GM12878 (cell line): ENCODE measurements around the gene PCED1B. TPM values are rescaled to one million over a fixed set of nuclear protein-coding genes. Genes with fewer than 3 reads are reported as not detected.

Source experiments
- ASH2L ChIP-seq: fragments of 300-600, 200-600 bp; sonication (generic); IDR thresholded peaks from 2 replicates; pipeline ENCODE4 v1.6.1; 2017; ENCODE audit warnings: low read depth, mild to moderate bottlenecking, borderline replicate concordance
- BCL11A ChIP-seq: IDR thresholded peaks from 2 replicates; pipeline ENCODE4 v1.6.1; 2011; ENCODE audit warnings: low read depth, low read length
- BHLHE40 ChIP-seq, 2 experiments: fragments of 450-650 bp in 1 of 2; IDR thresholded peaks; 2 replicates each; pipeline ENCODE4 v1.6.1; 2011 to 2017; ENCODE audit warnings: low read depth in 2 of 2, borderline replicate concordance in 1 of 2, improper control_type of control experiment in 1 of 2, low read length in 1 of 2, mild to moderate bottlenecking in 1 of 2
- CBFB ChIP-seq: IDR thresholded peaks from 2 replicates; pipeline ENCODE4 v1.6.1; 2016; ENCODE audit warnings: antibody characterized with exemption, low read depth
- CEBPB ChIP-seq, 2 experiments: fragments of 150-350 bp in 1 of 2; IDR thresholded peaks; 2 replicates each; pipeline ENCODE4 v1.6.1; 2012 to 2014; ENCODE audit warnings: low read depth in 2 of 2, low read length in 2 of 2, borderline replicate concordance in 1 of 2, inconsistent platforms in 1 of 2
- CHD2 ChIP-seq: IDR thresholded peaks from 2 replicates; pipeline ENCODE4 v1.6.1; 2011; ENCODE audit warnings: low read depth, low read length, improper control_type of control experiment, borderline replicate concordance
- EGR1 ChIP-seq, 2 experiments: IDR thresholded peaks; 1 replicate in 1 of 2; 2 replicates in 1 of 2; pipeline ENCODE4 v1.6.1; 2011 to 2012; ENCODE audit warnings: low read depth in 2 of 2, low read length in 2 of 2, borderline replicate concordance in 1 of 2, mild to moderate bottlenecking in 1 of 2, moderate library complexity in 1 of 2
- EZH2 ChIP-seq: IDR thresholded peaks from 2 replicates; pipeline ENCODE4 v1.6.1; 2012; ENCODE audit warnings: low read depth, mild to moderate bottlenecking, control low read depth, inconsistent platforms, low read length, borderline replicate concordance; ENCODE audit not compliant: control insufficient read depth
- HSF1 ChIP-seq: fragments of 150-350 bp; IDR thresholded peaks from 2 replicates; pipeline ENCODE4 v1.6.1; 2014; ENCODE audit warnings: mild to moderate bottlenecking, low read depth, low read length
- IKZF2 ChIP-seq, 2 experiments: fragments of 450-650 bp; IDR thresholded peaks; 2 replicates each; pipeline ENCODE4 v1.6.1; 2017; ENCODE audit warnings: mild to moderate bottlenecking in 2 of 2, moderate library complexity in 2 of 2
- IRF4 ChIP-seq: IDR thresholded peaks from 2 replicates; pipeline ENCODE4 v1.6.1; 2011; ENCODE audit warnings: low read depth, low read length
- JUNB ChIP-seq: IDR thresholded peaks from 2 replicates; pipeline ENCODE4 v1.6.1; 2016; ENCODE audit warnings: antibody characterized with exemption, mild to moderate bottlenecking
- JUND ChIP-seq: IDR thresholded peaks from 2 replicates; pipeline ENCODE4 v1.6.1; 2012; ENCODE audit warnings: low read depth, mild to moderate bottlenecking, low read length, improper control_type of control experiment, moderate library complexity
- KDM1A ChIP-seq: fragments of 200-600 bp; sonication (generic); IDR thresholded peaks from 2 replicates; pipeline ENCODE4 v1.6.1; 2016; ENCODE audit warnings: borderline replicate concordance
- MTA3 ChIP-seq: IDR thresholded peaks from 2 replicates; pipeline ENCODE4 v1.6.1; 2012; ENCODE audit warnings: low read length, inconsistent platforms, borderline replicate concordance
- NFYB ChIP-seq: IDR thresholded peaks from 2 replicates; pipeline ENCODE4 v1.6.1; 2011; ENCODE audit warnings: low read depth, mild to moderate bottlenecking, low read length, improper control_type of control experiment, moderate library complexity; ENCODE audit not compliant: insufficient read depth
- NR2C2 ChIP-seq: IDR thresholded peaks from 2 replicates; pipeline ENCODE4 v1.6.1; 2011; ENCODE audit warnings: borderline replicate concordance, low read depth; ENCODE audit not compliant: control insufficient read depth, insufficient read length
- PAX8 ChIP-seq: fragments of 450-650 bp; IDR thresholded peaks from 2 replicates; pipeline ENCODE4 v1.6.1; 2017; ENCODE audit warnings: mild to moderate bottlenecking, moderate library complexity
- POU2F2 ChIP-seq: IDR thresholded peaks from 3 replicates; pipeline ENCODE4 v1.6.1; 2011; ENCODE audit warnings: low read depth, mild to moderate bottlenecking, low read length, borderline replicate concordance
- RBBP5 ChIP-seq: fragments of 200-600 bp; sonication (generic); conservative IDR thresholded peaks from 2 replicates; pipeline ENCODE4 v1.6.1; 2016
- RELB ChIP-seq: fragments of 450-650 bp; IDR thresholded peaks from 2 replicates; pipeline ENCODE4 v1.6.1; 2017; ENCODE audit warnings: low read depth, mild to moderate bottlenecking, moderate library complexity
- RUNX3 ChIP-seq: IDR thresholded peaks from 2 replicates; pipeline ENCODE4 v1.6.1; 2012; ENCODE audit warnings: low read length, inconsistent platforms
- STAT3 ChIP-seq: IDR thresholded peaks from 2 replicates; pipeline ENCODE4 v1.6.1; 2011; ENCODE audit warnings: low read depth, low read length, improper control_type of control experiment
- USF1 ChIP-seq: IDR thresholded peaks from 2 replicates; pipeline ENCODE4 v1.6.1; 2011; ENCODE audit warnings: borderline replicate concordance, low read depth, mild to moderate bottlenecking, moderate library complexity, mixed read lengths, low read length; ENCODE audit not compliant: insufficient read depth; ENCODE audit errors: extremely low read length
- ZBTB33 ChIP-seq: fragments of 450-650 bp; IDR thresholded peaks from 2 replicates; pipeline ENCODE4 v1.6.1; 2017; ENCODE audit warnings: mild to moderate bottlenecking
- ZNF384 ChIP-seq: IDR thresholded peaks from 2 replicates; pipeline ENCODE4 v1.6.1; 2012; ENCODE audit warnings: low read depth, mild to moderate bottlenecking, low read length, improper control_type of control experiment, borderline replicate concordance
- polyA plus RNA-seq, 11 experiments: library from polyadenylated mRNA; depleted of rRNA in 4 of 11; unstranded in 6 of 11; stranded (reverse) in 5 of 11; fragments of >200 nt; fragmentation: Nextera tagmentation in 4 of 11; fragmentation: Illumina TruSeq in 1 of 11; extraction: Ambion mirVana in 4 of 11; extraction: Trizol in 1 of 11; gene quantifications; 1 replicate in 1 of 11; 2 replicates in 10 of 11; pipeline versions ENCODE4 v1.2.1 to v1.2.3, GENCODE V29; 2011 to 2016; ENCODE audit warnings: inconsistent platforms in 2 of 11, missing spikeins in 2 of 11, low read depth in 1 of 11
- total RNA-seq, 4 experiments: library from RNA; depleted of rRNA in 3 of 4; stranded (reverse); fragments of >200 nt in 3 of 4; fragmentation: Illumina TruSeq in 1 of 4; extraction: Trizol in 1 of 4; gene quantifications; 2 replicates each; pipeline versions ENCODE4 v1.2.1 to v1.2.3, GENCODE V29; 2013 to 2021

PCED1B gene
- total and polyA plus RNA-seq, 10 of the 15 experiments (the other 5 are each of a cell fraction or from before 2014, with no cell fraction given): 0.80 to 8.8 (median 3.0) TPM

GRCh38 chr12:47207829-47208248 lies 128.4 kb downstream of the PCED1B start (continued):
- TF ChIP-seq NR2C2 (no peak), POU2F2 (no peak), USF1 (no peak), JUNB (0 out of 2 replicates have a peak, but pooled peaks have one; percentile 26), RELB (peak; percentile 25; the same call in 1 of the 2 replicates), EZH2 (no peak), EGR1 (IDR thresholded peaks at IDR 0.05; ENCODE audit: borderline replicate concordance in 1 of 2, low read depth in 2 of 2, low read length in 2 of 2) (no peak), CBFB (0 out of 2 replicates have a peak, but pooled peaks have one; percentile 20), CHD2 (no peak), HSF1 (no peak), BCL11A (peak; percentile 40; the same call in 1 of the 2 replicates), MTA3 (no peak), BHLHE40 (IDR thresholded peaks at IDR 0.05; ENCODE audit: borderline replicate concordance in 1 of 2, low read depth in 2 of 2, low read length in 1 of 2) (peak; percentile 69 to 79; a peak in 3 of 4 replicates), JUND (no peak), ZBTB33 (no peak), ZNF384 (peak; percentile 83), PAX8 (no peak), RUNX3 (peak; percentile 91), STAT3 (no peak), IKZF2 (IDR thresholded peaks at IDR 0.05) (peak; percentile 42 to 43; a peak in 1 of 4 replicates), ASH2L (no peak), KDM1A (no peak), IRF4 (no peak), RBBP5 (no peak), CEBPB (IDR thresholded peaks at IDR 0.05; ENCODE audit: borderline replicate concordance in 1 of 2, low read depth in 2 of 2, low read length in 2 of 2) (no peak), NFYB (no peak)
